Activated CD8-positive, alpha-beta memory T cell treated with anti-CD3 and anti-CD28 coated beads, Interleukin-2, amount 50 U/mL, for 4 hours (primary cell): ENCODE data around the gene ZNF771.

Experiments
- DNase-seq: peaks from one replicate; pipeline ENCODE4 v3.0.0-alpha.2; 2020

Gene ZNF771

GRCh38 chr16:30407102-30407803 lies at the start of gene ZNF771:
TSS of gene ZNF771 (plus strand) at chr16:30407606. CDS start at chr16:30408054, 448 bp downstream.
- peak; percentile 90 for DNase-seq

- DNase-seq = no peak
Measured at GRCh38 chr16:30357715-30358576, 49.5 kb upstream of the ZNF771 start.

GRCh38 chr16:30358577-30358936 lies 48.8 kb upstream of the ZNF771 start:
- no peak for DNase-seq

- no peak for DNase-seq
Measured at GRCh38 chr16:30358990-30359870, 48.2 kb upstream of the ZNF771 start.

- no peak for DNase-seq
Measured at GRCh38 chr16:30359871-30360170, 47.6 kb upstream of the ZNF771 start.

- no peak for DNase-seq
Measured at GRCh38 chr16:30361180-30361579, 46.2 kb upstream of the ZNF771 start.

GRCh38 chr16:30365200-30365599 lies 42.2 kb upstream of the ZNF771 start:
- no peak for DNase-seq

GRCh38 chr16:30366511-30366910 lies 40.9 kb upstream of the ZNF771 start:
- DNase-seq = no peak

- DNase-seq = no peak
Measured at GRCh38 chr16:30367349-30368009, 39.9 kb upstream of the ZNF771 start.

- no peak for DNase-seq
Measured at GRCh38 chr16:30368122-30368791, 39.1 kb upstream of the ZNF771 start.

- DNase-seq = no peak
Measured at GRCh38 chr16:30368792-30369090, 38.7 kb upstream of the ZNF771 start.

- DNase-seq = no peak
Measured at GRCh38 chr16:30369091-30369937, 38.1 kb upstream of the ZNF771 start.

- no peak for DNase-seq
Measured at GRCh38 chr16:30369938-30370455, 37.4 kb upstream of the ZNF771 start.

- peak; percentile 98 for DNase-seq
Measured at GRCh38 chr16:30370456-30371247, 36.8 kb upstream of the ZNF771 start, which contains the start of gene TBC1D10B. TSS of gene TBC1D10B (minus strand) at chr16:30370494. CDS start at chr16:30370183, 311 bp downstream.

- DNase-seq = no peak
Measured at GRCh38 chr16:30371248-30371816, 36.1 kb upstream of the ZNF771 start.

- no peak for DNase-seq
Measured at GRCh38 chr16:30372038-30372712, 35.2 kb upstream of the ZNF771 start.

GRCh38 chr16:30372725-30373124 lies 34.7 kb upstream of the ZNF771 start:
- no peak for DNase-seq

GRCh38 chr16:30374538-30374937 lies 32.9 kb upstream of the ZNF771 start, which contains the start of gene MYL11:
TSS of gene MYL11 (plus strand) at chr16:30374802. CDS start at chr16:30374858, 56 bp downstream.
- DNase-seq = no peak

GRCh38 chr16:30375864-30376263 lies 31.5 kb upstream of the ZNF771 start:
- DNase-seq = no peak
